ENCODE measurements around the gene SULT1C2.

Gene SULT1C2

GRCh38 chr2:108285616-108286015 is 3.1 kb upstream of the SULT1C2 start:
- no peak for FAIRE-seq
- no peak for DNase-seq (ENCODE audit: extremely low spot score, insufficient read length, low read depth)

GRCh38 chr2:108287169-108287568 is 1.5 kb upstream of the SULT1C2 start:
- FAIRE-seq: no peak

GRCh38 chr2:108293850-108294249 is 5.2 kb downstream of the SULT1C2 start:
- no peak for FAIRE-seq
- no peak for DNase-seq (ENCODE audit: extremely low spot score, insufficient read length, low read depth)

More at GRCh38 chr2:108287169-108287568, 1.5 kb upstream of the SULT1C2 start:
- no peak for DNase-seq (ENCODE audit: extremely low spot score, insufficient read length, low read depth)

GRCh38 chr2:108297436-108298141 is 8.9 kb downstream of the SULT1C2 start:
- no peak for FAIRE-seq
- no peak for DNase-seq (ENCODE audit: extremely low spot score, insufficient read length, low read depth)

GRCh38 chr2:108301558-108301957 is 12.9 kb downstream of the SULT1C2 start:
- no peak for FAIRE-seq
- no peak for DNase-seq (ENCODE audit: extremely low spot score, insufficient read length, low read depth)

GRCh38 chr2:108304975-108305374 is 16.3 kb downstream of the SULT1C2 start:
- DNase-seq (ENCODE audit: extremely low spot score, insufficient read length, low read depth): peak; percentile 7
- FAIRE-seq: no peak

- DNase-seq (ENCODE audit: extremely low spot score, insufficient read length, low read depth) (no peak), FAIRE-seq (no peak)
Observed at GRCh38 chr2:108305901-108306300, 17.2 kb downstream of the SULT1C2 start.

GRCh38 chr2:108309903-108310302 is 21.2 kb downstream of the SULT1C2 start:
- no peak for DNase-seq (ENCODE audit: extremely low spot score, insufficient read length, low read depth)
- no peak for FAIRE-seq

GRCh38 chr2:108314586-108315296 is 26.0 kb downstream of the SULT1C2 start:
- FAIRE-seq (no peak), DNase-seq (ENCODE audit: extremely low spot score, insufficient read length, low read depth) (no peak)

GRCh38 chr2:108315444-108315934 is 26.8 kb downstream of the SULT1C2 start:
- FAIRE-seq (no peak), DNase-seq (ENCODE audit: extremely low spot score, insufficient read length, low read depth) (no peak)

- DNase-seq (ENCODE audit: extremely low spot score, insufficient read length, low read depth) (no peak), FAIRE-seq (no peak)
Observed at GRCh38 chr2:108316033-108316432, 27.3 kb downstream of the SULT1C2 start.

- no peak for DNase-seq (ENCODE audit: extremely low spot score, insufficient read length, low read depth)
- no peak for FAIRE-seq
Observed at GRCh38 chr2:108316461-108317258, 28.0 kb downstream of the SULT1C2 start.

- FAIRE-seq (no peak), DNase-seq (ENCODE audit: extremely low spot score, insufficient read length, low read depth) (no peak)
Observed at GRCh38 chr2:108320326-108320922, 31.7 kb downstream of the SULT1C2 start.

- no peak for DNase-seq (ENCODE audit: extremely low spot score, insufficient read length, low read depth)
Observed at GRCh38 chr2:108323619-108324018, 34.9 kb downstream of the SULT1C2 start.

GRCh38 chr2:108324531-108325255 is 36.0 kb downstream of the SULT1C2 start:
- DNase-seq (ENCODE audit: extremely low spot score, insufficient read length, low read depth): no peak
- FAIRE-seq: no peak

More at GRCh38 chr2:108323619-108324018, 34.9 kb downstream of the SULT1C2 start:
- FAIRE-seq: no peak

- DNase-seq (ENCODE audit: extremely low spot score, insufficient read length, low read depth): no peak
Observed at GRCh38 chr2:108325756-108326155, 37.1 kb downstream of the SULT1C2 start.

GRCh38 chr2:108329771-108330170 is 41.1 kb downstream of the SULT1C2 start:
- FAIRE-seq: no peak
- DNase-seq (ENCODE audit: extremely low spot score, insufficient read length, low read depth): no peak

More at GRCh38 chr2:108325756-108326155, 37.1 kb downstream of the SULT1C2 start:
- no peak for FAIRE-seq

GRCh38 chr2:108330979-108331378 is 42.3 kb downstream of the SULT1C2 start:
- no peak for FAIRE-seq
- DNase-seq (ENCODE audit: extremely low spot score, insufficient read length, low read depth): no peak

- no peak for FAIRE-seq
Observed at GRCh38 chr2:108345951-108346350, 57.3 kb downstream of the SULT1C2 start.

More at GRCh38 chr2:108345951-108346350, 57.3 kb downstream of the SULT1C2 start:
- DNase-seq (ENCODE audit: extremely low spot score, insufficient read length, low read depth): no peak
